SK-N-MC (cell line): Measurements from ENCODE around the gene ZNF621.

Experiments used
- EZH2 ChIP-seq: fragments of 200-600 bp; sonication (generic); IDR thresholded peaks from one replicate; pipeline ENCODE4 v1.6.1; 2017; ENCODE audit warnings: antibody characterized with exemption
- POLR2AphosphoS5 ChIP-seq: IDR thresholded peaks from 2 replicates; pipeline ENCODE4 v1.6.1; 2012; ENCODE audit warnings: mild to moderate bottlenecking, low read depth, low read length, borderline replicate concordance

DNA sequence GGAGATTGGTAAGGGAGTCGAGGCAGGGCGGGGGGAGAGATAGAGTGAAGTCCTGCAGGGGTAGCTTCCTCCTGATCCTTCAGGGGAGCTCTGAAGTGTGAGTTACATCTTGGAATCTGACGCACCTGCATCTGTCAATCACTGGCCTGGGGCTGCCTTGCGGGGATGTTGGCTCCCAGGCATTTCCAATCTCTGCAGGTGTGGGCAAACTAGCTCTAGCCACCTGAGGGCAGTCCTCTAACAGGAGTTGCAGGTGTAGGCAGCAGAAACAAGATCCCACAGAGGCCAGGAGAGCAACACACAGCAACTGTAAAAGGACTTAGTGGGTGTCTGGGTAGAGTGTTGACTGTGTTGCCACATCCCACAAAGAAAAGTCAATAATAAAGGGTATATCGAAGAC lies 63.6 kb downstream of the ZNF621 start:
- TF ChIP-seq POLR2AphosphoS5 (no peak), EZH2 (no peak)
